Sigmoid colon (tissue), 7 donors: ENCODE results near the gene AVPR2. TPM values are rescaled to one million over a fixed set of nuclear protein-coding genes. Genes with fewer than 3 reads are reported as not detected.
A peak's percentile ranks its signal among the peaks of the same experiment; 100 is the strongest.

Experiments
- DNase-seq: peaks from one replicate; pipeline ENCODE4 v3.0.0-alpha.2; 2019
- H3K27ac ChIP-seq, 4 donors: fragments of 200-600 bp; sonication (generic); one replicate each; pipeline ENCODE4 v1.5.1; 2016 to 2019; ENCODE audit warnings: mild to moderate bottlenecking in 1 of 4
- H3K27me3 ChIP-seq, 3 donors: fragments of 200-600 bp; sonication (generic); one replicate each; pipeline ENCODE4 v1.5.1; 2019; ENCODE audit warnings: mild to moderate bottlenecking in 1 of 3
- H3K36me3 ChIP-seq, 4 donors: fragments of 200-600 bp; sonication (generic); one replicate each; pipeline ENCODE4 v1.5.1; 2016 to 2019
- H3K4me1 ChIP-seq, 4 donors: fragments of 200-600 bp; sonication (generic); one replicate each; pipeline ENCODE4 v1.5.1; 2017 to 2019
- H3K4me3 ChIP-seq, 4 donors: fragments of 200-600 bp; sonication (generic); one replicate each; pipeline ENCODE4 v1.5.1; 2017 to 2019; ENCODE audit warnings: mild to moderate bottlenecking in 2 of 4, moderate library complexity in 1 of 4
- H3K9me3 ChIP-seq, 4 donors: fragments of 200-600 bp in 3 of 4; sonication (generic) in 3 of 4; one replicate each; pipeline versions ENCODE4 v1.5.1 to v1.6.1; 2013 to 2019
- EP300 ChIP-seq, 4 donors: sonication (generic); formaldehyde crosslinking; IDR thresholded peaks; one replicate each; pipeline ENCODE4 v1.6.1; 2017; ENCODE audit warnings: antibody characterized with exemption in 4 of 4
- POLR2A ChIP-seq, 2 donors: fragments of 450-650 bp; IDR thresholded peaks; one replicate each; pipeline ENCODE4 v1.6.1; 2016; ENCODE audit warnings: antibody characterized with exemption in 2 of 2, mild to moderate bottlenecking in 2 of 2, moderate library complexity in 2 of 2
- POLR2AphosphoS5 ChIP-seq, 4 donors: sonication (generic); formaldehyde crosslinking; IDR thresholded peaks; one replicate each; pipeline ENCODE4 v1.6.1; 2017; ENCODE audit warnings: antibody characterized with exemption in 4 of 4
- WGBS, 2 donors: extraction: QIAGEN DNeasy Blood & Tissue Kit; methylation state at CpG; one replicate each; pipeline ENCODE4 v1.1.7; 2013; 5-methylcytosine and 5-hydroxymethylcytosine counted together
- intact Hi-C: fragments of 100-400 bp; cut with DNase I; formaldehyde crosslinking; loops from one replicate; pipeline ENCODE4 v1.15.1; 2023
- polyA plus RNA-seq, 3 donors: library from polyadenylated mRNA; stranded (reverse); fragments of 200-250 nt; gene quantifications; one replicate each; pipeline ENCODE4 v1.2.3, GENCODE V29; 2013
- total RNA-seq, 4 donors: library from RNA; depleted of rRNA; stranded (reverse); fragments of >200 nt; gene quantifications; one replicate each; pipeline ENCODE4 v1.1.0, GENCODE V29; 2016
- TF ChIP-seq, protein P1 (sequence below), 4 experiments: fragments of 450-650 bp in 3 of 4; fragments of 200-600 bp in 1 of 4; IDR thresholded peaks; one replicate each; pipeline ENCODE4 v1.5.1; 2016 to 2019; ENCODE audit warnings: antibody characterized with exemption in 4 of 4, mild to moderate bottlenecking in 3 of 4, moderate library complexity in 2 of 4
- donor health status: healthy with polysubstance abuse.
- donor health status: Bipolar disorder and iron deficiency.
- donor health status: healthy.

Gene AVPR2
- total and polyA plus RNA-seq, 7 donors, result 1.1 to 2.2 (median 1.1) TPM; not detected in 2

DNA sequence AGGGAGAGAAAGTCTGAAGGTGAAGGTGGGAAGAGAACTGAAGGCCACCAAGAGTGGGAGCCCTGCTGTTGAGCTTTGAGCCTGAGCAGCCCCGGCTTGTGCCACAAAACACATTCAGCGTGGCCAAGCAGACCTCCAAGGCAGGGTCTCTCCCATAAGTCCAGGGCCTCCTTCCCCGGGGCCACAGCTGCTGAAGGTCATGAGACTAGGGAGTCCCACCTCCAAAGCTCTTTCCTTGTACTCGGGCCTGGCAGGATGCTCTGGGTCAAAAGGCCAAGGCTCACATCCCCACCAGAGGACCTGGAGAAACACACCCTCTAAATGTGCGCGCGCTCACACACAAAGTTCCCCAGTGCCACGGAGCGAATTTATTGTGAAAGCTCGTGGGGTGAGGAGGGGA, 25.1 kb downstream of the AVPR2 start:
- DNase-seq, result no peak
- no peaks in the 10 kb centered on the region for H3K9me3 ChIP-seq
- TF ChIP-seq POLR2AphosphoS5 (IDR thresholded peaks at IDR 0.05) (no peak), POLR2A (IDR thresholded peaks at IDR 0.05) (no peak), EP300 (IDR thresholded peaks at IDR 0.05) (no peak)
- TF ChIP-seq, protein P1, sequence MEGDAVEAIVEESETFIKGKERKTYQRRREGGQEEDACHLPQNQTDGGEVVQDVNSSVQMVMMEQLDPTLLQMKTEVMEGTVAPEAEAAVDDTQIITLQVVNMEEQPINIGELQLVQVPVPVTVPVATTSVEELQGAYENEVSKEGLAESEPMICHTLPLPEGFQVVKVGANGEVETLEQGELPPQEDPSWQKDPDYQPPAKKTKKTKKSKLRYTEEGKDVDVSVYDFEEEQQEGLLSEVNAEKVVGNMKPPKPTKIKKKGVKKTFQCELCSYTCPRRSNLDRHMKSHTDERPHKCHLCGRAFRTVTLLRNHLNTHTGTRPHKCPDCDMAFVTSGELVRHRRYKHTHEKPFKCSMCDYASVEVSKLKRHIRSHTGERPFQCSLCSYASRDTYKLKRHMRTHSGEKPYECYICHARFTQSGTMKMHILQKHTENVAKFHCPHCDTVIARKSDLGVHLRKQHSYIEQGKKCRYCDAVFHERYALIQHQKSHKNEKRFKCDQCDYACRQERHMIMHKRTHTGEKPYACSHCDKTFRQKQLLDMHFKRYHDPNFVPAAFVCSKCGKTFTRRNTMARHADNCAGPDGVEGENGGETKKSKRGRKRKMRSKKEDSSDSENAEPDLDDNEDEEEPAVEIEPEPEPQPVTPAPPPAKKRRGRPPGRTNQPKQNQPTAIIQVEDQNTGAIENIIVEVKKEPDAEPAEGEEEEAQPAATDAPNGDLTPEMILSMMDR (IDR thresholded peaks at IDR 0.05), result no peak
- intact Hi-C loops, result loop anchor here (5.0 kb wide), 1 partner anchor 137 kb away; the partner anchor contains the start of genes IDH3G and SSR4
- no peak overlapping the region for H3K4me3 ChIP-seq
- peak overlapping the region in 1 of 4 donors; percentile 71 for H3K27ac ChIP-seq
- peaks cover 0 to 26% (median 6%) of the 10 kb centered on the region in 4 donors for H3K36me3 ChIP-seq
- H3K27me3 ChIP-seq, result no peaks in the 10 kb centered on the region
- WGBS, 2 donors, result 81 to 84% methylated on average over 10 of the region's 10 CpGs
- peaks cover 0 to 38% (median 27%) of the 10 kb centered on the region in 4 donors for H3K4me1 ChIP-seq

DNA sequence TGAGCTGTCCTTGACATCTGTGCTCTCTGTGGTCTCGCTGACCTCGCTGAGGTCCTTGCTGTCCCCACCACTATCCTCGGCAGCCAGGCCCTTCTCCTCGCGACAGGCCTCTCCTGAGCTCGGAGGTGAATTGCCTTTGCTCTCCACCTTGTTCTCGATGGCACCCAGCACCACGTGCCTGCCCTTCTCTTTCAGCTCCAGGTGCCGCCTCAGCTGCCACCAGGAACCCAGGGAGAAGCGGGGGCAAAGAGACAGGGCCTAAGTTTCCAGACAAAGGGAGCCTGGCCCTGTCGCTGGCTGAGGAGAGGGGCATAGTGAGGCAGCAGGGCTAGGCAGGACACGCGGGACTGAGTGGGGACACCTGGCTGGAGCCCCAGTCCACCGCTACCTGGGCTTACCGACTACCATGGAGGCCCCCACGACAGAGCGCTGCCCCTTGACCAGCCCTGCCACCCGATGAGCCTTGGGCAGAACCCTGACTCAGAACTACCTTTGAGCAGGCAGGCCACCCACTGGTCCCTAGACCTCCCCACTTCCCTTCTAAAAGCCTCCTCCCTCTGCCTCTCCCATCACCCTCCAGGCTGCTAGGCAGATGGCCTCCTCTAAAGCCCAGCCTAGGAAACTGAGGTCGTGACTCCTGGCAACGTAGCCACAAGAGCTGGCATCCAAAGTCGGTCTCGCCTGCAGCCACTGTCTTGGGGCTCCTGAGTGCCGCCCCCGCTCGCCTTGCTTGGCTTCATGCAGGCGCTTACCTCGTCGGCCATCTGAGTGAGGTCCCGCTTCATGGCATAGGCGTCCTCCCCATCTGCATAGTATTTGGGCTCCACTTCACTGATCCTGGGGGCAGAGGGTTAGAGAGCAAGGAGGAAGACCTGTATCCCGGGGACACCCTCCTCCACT, 25.8 kb downstream of the AVPR2 start:
- Histone ChIP-seq H3K27ac (peak overlapping the region in 1 of 4 donors; percentile 71), H3K4me1 (peaks cover 0 to 40% (median 28%) of the 10 kb centered on the region in 4 donors), H3K36me3 (peaks cover 0 to 26% (median 6%) of the 10 kb centered on the region in 4 donors), H3K9me3 (no peaks in the 10 kb centered on the region), H3K27me3 (no peaks in the 10 kb centered on the region), H3K4me3 (no peak overlapping the region)
- TF ChIP-seq EP300 (IDR thresholded peaks at IDR 0.05) (no peak), POLR2AphosphoS5 (IDR thresholded peaks at IDR 0.05) (no peak), POLR2A (IDR thresholded peaks at IDR 0.05) (no peak)
- TF ChIP-seq, protein P1 (IDR thresholded peaks at IDR 0.05), result no peak
- no peak for DNase-seq
- intact Hi-C loops, result loop anchor here (5.0 kb wide), 1 partner anchor 148 kb away; the partner anchor contains the start of gene SRPK3
- 90 to 94% methylated on average over 31 of the region's 31 CpGs for WGBS, 2 donors

DNA sequence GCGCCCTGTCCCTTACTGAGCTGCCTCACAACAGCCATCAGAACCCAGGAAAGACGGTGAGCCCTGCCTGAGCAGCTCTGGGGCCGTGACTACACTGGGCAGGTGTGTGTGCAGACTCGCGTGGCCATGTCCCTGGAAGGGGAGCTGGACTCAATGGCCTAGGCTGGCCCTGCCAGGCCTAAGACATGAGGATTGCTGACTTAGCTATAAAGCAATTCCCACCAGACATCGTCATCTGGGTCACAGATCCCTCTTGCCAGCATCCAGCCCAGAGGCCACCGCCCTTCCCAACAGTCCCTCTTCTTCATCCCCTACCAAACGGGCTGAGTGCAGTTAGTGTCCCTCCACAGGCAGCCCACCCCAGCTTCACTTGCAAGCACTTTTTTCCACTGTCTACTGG, 26.7 kb downstream of the AVPR2 start:
- H3K27ac ChIP-seq, result no peak overlapping the region
- TF ChIP-seq POLR2AphosphoS5 (IDR thresholded peaks at IDR 0.05), result no peak
- no peak for TF ChIP-seq EP300 (IDR thresholded peaks at IDR 0.05)
- TF ChIP-seq, protein P1 (IDR thresholded peaks at IDR 0.05), result no peak
- no peak for TF ChIP-seq POLR2A (IDR thresholded peaks at IDR 0.05)
- intact Hi-C loops, result loop anchor here (5.0 kb wide), 1 partner anchor 149 kb away; the partner anchor contains the start of gene SRPK3

DNA sequence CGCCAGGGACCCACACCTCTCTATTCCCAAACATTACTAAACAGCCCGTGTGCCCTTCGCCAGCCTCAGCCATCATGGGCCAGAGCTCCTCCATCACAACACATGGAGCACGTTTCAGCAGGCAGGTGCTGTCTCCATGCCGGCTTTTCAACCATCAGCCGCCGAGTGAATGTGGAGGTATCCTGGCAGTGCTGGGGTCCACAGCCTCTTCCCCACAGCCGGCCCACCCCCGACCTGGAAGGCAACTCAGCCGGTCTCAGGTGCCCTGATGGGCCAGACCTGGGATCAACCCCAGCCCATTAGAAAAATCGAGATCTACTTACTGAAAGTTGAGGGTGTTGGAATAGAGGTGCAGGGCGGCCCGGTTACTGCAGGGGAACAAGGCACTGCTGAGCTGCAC, 27.3 kb downstream of the AVPR2 start:
- intact Hi-C loops, result loop anchor here (5.0 kb wide), 1 partner anchor 149 kb away; the partner anchor contains the start of gene SRPK3
- H3K4me1 ChIP-seq, result peaks cover 0 to 36% (median 23%) of the 10 kb centered on the region in 4 donors
- H3K27ac ChIP-seq, result no peak overlapping the region
- DNase-seq, result no peak
- WGBS, 2 donors, result 94 to 97% methylated on average over 13 of the region's 13 CpGs
- H3K4me3 ChIP-seq, result no peak overlapping the region
- H3K9me3 ChIP-seq, result no peaks in the 10 kb centered on the region
- H3K36me3 ChIP-seq, result peaks cover 0 to 26% (median 6%) of the 10 kb centered on the region in 4 donors
- no peaks in the 10 kb centered on the region for H3K27me3 ChIP-seq
- no peak for TF ChIP-seq POLR2A (IDR thresholded peaks at IDR 0.05)
- TF ChIP-seq EP300 (IDR thresholded peaks at IDR 0.05), result no peak
- TF ChIP-seq, protein P1 (IDR thresholded peaks at IDR 0.05), result no peak
- no peak for TF ChIP-seq POLR2AphosphoS5 (IDR thresholded peaks at IDR 0.05)

More for the DNA sequence above, 26.7 kb downstream of the AVPR2 start:
- Histone ChIP-seq H3K27me3 (no peaks in the 10 kb centered on the region), H3K9me3 (no peaks in the 10 kb centered on the region), H3K4me3 (no peak overlapping the region), H3K4me1 (peaks cover 0 to 42% (median 29%) of the 10 kb centered on the region in 4 donors), H3K36me3 (peaks cover 0 to 26% (median 6%) of the 10 kb centered on the region in 4 donors)
- WGBS, 2 donors, result 94 to 97% methylated on average over 8 of the region's 8 CpGs
- no peak for DNase-seq
